Muscle layer of duodenum (tissue), 2 donors: ENCODE results near the gene NEK8.
A peak's percentile ranks its signal among the peaks of the same experiment; 100 is the strongest.

Source experiments
- H3K27ac ChIP-seq: one replicate; pipeline ENCODE4 v1.7.0; 2013; ENCODE audit warnings: mild to moderate bottlenecking, low read length
- H3K27me3 ChIP-seq: one replicate; pipeline ENCODE4 v1.7.0; 2013; ENCODE audit warnings: low read depth, mild to moderate bottlenecking, control low read depth, low read length
- H3K36me3 ChIP-seq, 2 donors: one replicate each; pipeline ENCODE4 v1.7.0; 2013; ENCODE audit warnings: low read length in 2 of 2, control low read depth in 1 of 2, mild to moderate bottlenecking in 1 of 2; ENCODE audit not compliant: insufficient read depth in 2 of 2, control insufficient read depth in 1 of 2
- H3K4me1 ChIP-seq, 2 donors: one replicate each; pipeline ENCODE4 v1.7.0; 2013; ENCODE audit warnings: low read length in 2 of 2, mild to moderate bottlenecking in 2 of 2, control low read depth in 1 of 2, moderate library complexity in 1 of 2; ENCODE audit not compliant: insufficient read depth in 2 of 2, control insufficient read depth in 1 of 2
- H3K4me3 ChIP-seq, 2 donors: one replicate each; pipeline ENCODE4 v1.7.0; 2013; ENCODE audit warnings: low read length in 2 of 2, low read depth in 1 of 2, mild to moderate bottlenecking in 1 of 2
- H3K9me3 ChIP-seq, 2 donors: one replicate each; pipeline ENCODE4 v1.7.0; 2013; ENCODE audit warnings: low read length in 2 of 2, control low read depth in 1 of 2, mild to moderate bottlenecking in 1 of 2; ENCODE audit not compliant: control insufficient read depth in 1 of 2
- donor health status: healthy.

Gene NEK8

GRCh38 chr17:28728364-28729200 is at the start of gene NEK8:
Gene NEK8 (plus strand): TSS chr17:28728788. CDS start chr17:28728814, 26 bp downstream.
- Histone ChIP-seq H3K36me3 (peaks cover 13 to 23% of the 10 kb centered on the region in 2 donors), H3K9me3 (no peaks in the 10 kb centered on the region), H3K27me3 (no peaks in the 10 kb centered on the region), H3K27ac (peak within 1 kb of the TSS; percentile 84), H3K4me3 (peak within 1 kb of the TSS; percentile 79), H3K4me1 (peaks cover 0 to 24% of the 10 kb centered on the region in 2 donors)

GRCh38 chr17:28682655-28683054 is 45.9 kb upstream of the NEK8 start:
- Histone ChIP-seq H3K4me3 (no peak overlapping the region), H3K27ac (no peak overlapping the region), H3K36me3 (peaks cover 74 to 93% of the 10 kb centered on the region in 2 donors), H3K4me1 (peaks cover 0 to 3% of the 10 kb centered on the region in 2 donors), H3K9me3 (no peaks in the 10 kb centered on the region), H3K27me3 (no peaks in the 10 kb centered on the region)

GRCh38 chr17:28684963-28685362 is 43.6 kb upstream of the NEK8 start:
- Histone ChIP-seq H3K4me3 (no peak overlapping the region), H3K36me3 (peaks cover 84 to 93% of the 10 kb centered on the region in 2 donors), H3K27me3 (no peaks in the 10 kb centered on the region), H3K9me3 (no peaks in the 10 kb centered on the region), H3K4me1 (peaks cover 0 to 3% of the 10 kb centered on the region in 2 donors), H3K27ac (no peak overlapping the region)

- no peak overlapping the region for H3K4me3 ChIP-seq
- no peaks in the 10 kb centered on the region for H3K27me3 ChIP-seq
- peaks cover 0 to 3% of the 10 kb centered on the region in 2 donors for H3K4me1 ChIP-seq
- H3K27ac ChIP-seq, result no peak overlapping the region
- no peaks in the 10 kb centered on the region for H3K9me3 ChIP-seq
- H3K36me3 ChIP-seq, result peaks cover 88 to 97% of the 10 kb centered on the region in 2 donors
Measured at GRCh38 chr17:28685366-28685765, 43.2 kb upstream of the NEK8 start.

- H3K27ac ChIP-seq, result no peak overlapping the region
- H3K4me3 ChIP-seq, result no peak overlapping the region
- peaks cover 92 to 97% of the 10 kb centered on the region in 2 donors for H3K36me3 ChIP-seq
- H3K4me1 ChIP-seq, result peaks cover 0 to 3% of the 10 kb centered on the region in 2 donors
- no peaks in the 10 kb centered on the region for H3K9me3 ChIP-seq
- H3K27me3 ChIP-seq, result no peaks in the 10 kb centered on the region
Measured at GRCh38 chr17:28686296-28686695, 42.3 kb upstream of the NEK8 start.

GRCh38 chr17:28688481-28688880 is 40.1 kb upstream of the NEK8 start:
- Histone ChIP-seq H3K27ac (no peak overlapping the region), H3K27me3 (no peaks in the 10 kb centered on the region), H3K4me3 (no peak overlapping the region), H3K36me3 (peaks cover 71 to 79% of the 10 kb centered on the region in 2 donors), H3K4me1 (peaks cover 0 to 3% of the 10 kb centered on the region in 2 donors), H3K9me3 (no peaks in the 10 kb centered on the region)

GRCh38 chr17:28689011-28689410 is 39.6 kb upstream of the NEK8 start:
- Histone ChIP-seq H3K36me3 (peaks cover 75 to 80% of the 10 kb centered on the region in 2 donors), H3K9me3 (no peaks in the 10 kb centered on the region), H3K27ac (no peak overlapping the region), H3K27me3 (no peaks in the 10 kb centered on the region), H3K4me1 (peaks cover 0 to 3% of the 10 kb centered on the region in 2 donors), H3K4me3 (no peak overlapping the region)

GRCh38 chr17:28693869-28694268 is 34.7 kb upstream of the NEK8 start:
- Histone ChIP-seq H3K27me3 (no peaks in the 10 kb centered on the region), H3K4me3 (no peak overlapping the region), H3K9me3 (no peaks in the 10 kb centered on the region), H3K27ac (no peak overlapping the region), H3K36me3 (peaks cover 69 to 81% of the 10 kb centered on the region in 2 donors), H3K4me1 (no peaks in the 10 kb centered on the region)

- H3K4me3 ChIP-seq, result no peak overlapping the region
- H3K36me3 ChIP-seq, result peaks cover 89 to 100% of the 10 kb centered on the region in 2 donors
- H3K9me3 ChIP-seq, result no peaks in the 10 kb centered on the region
- H3K4me1 ChIP-seq, result no peaks in the 10 kb centered on the region
- H3K27ac ChIP-seq, result no peak overlapping the region
- H3K27me3 ChIP-seq, result no peaks in the 10 kb centered on the region
Measured at GRCh38 chr17:28698253-28698941, 30.2 kb upstream of the NEK8 start.

- H3K4me3 ChIP-seq, result no peak overlapping the region
- peaks cover 77 to 95% of the 10 kb centered on the region in 2 donors for H3K36me3 ChIP-seq
- H3K9me3 ChIP-seq, result no peaks in the 10 kb centered on the region
- H3K27me3 ChIP-seq, result no peaks in the 10 kb centered on the region
- no peak overlapping the region for H3K27ac ChIP-seq
- H3K4me1 ChIP-seq, result no peaks in the 10 kb centered on the region
Measured at GRCh38 chr17:28700278-28700677, 28.3 kb upstream of the NEK8 start.

GRCh38 chr17:28700830-28701492 is 27.6 kb upstream of the NEK8 start:
- Histone ChIP-seq H3K9me3 (no peaks in the 10 kb centered on the region), H3K27ac (no peak overlapping the region), H3K36me3 (peaks cover 72 to 88% of the 10 kb centered on the region in 2 donors)

More at GRCh38 chr17:28700830-28701492, 27.6 kb upstream of the NEK8 start:
- H3K27me3 ChIP-seq, result no peaks in the 10 kb centered on the region
- no peak overlapping the region for H3K4me3 ChIP-seq
- H3K4me1 ChIP-seq, result no peaks in the 10 kb centered on the region
